ENCODE results near the gene TMEM74B.

TMEM74B gene

DNA sequence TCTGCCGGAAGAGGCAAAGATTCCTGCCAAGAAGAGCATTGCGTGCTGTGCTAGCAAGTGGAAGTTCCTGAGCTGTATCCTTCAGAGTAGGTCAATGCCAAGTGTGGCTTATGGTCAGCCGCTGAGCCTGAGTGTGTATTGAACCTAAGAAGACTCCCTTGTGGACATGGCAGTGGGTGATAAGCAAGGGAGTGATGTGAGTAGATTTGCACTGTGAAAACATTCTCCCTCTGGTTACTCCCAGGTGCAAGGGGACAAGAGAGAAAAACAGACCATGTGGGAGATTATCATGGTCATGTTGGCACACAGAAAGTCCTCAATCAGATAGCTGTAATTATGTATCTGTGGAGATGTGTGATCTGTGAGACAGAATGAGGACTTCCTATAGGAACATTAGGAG is 6.1 kb upstream of the TMEM74B start:
- no peak overlapping the region for H2AFZ ChIP-seq (ENCODE audit: low read length)
- H3K4me3 ChIP-seq (ENCODE audit: low read depth, low read length, poor library complexity, severe bottlenecking) = no peak overlapping the region
- no peaks in the 10 kb centered on the region for H3K36me3 ChIP-seq (ENCODE audit: insufficient read depth, low read length)
- H4K20me1 ChIP-seq (ENCODE audit: insufficient read depth, low read length) = no peaks in the 10 kb centered on the region
- no peaks in the 10 kb centered on the region for H3K27me3 ChIP-seq (ENCODE audit: insufficient read depth, low read length)
- no peaks in the 10 kb centered on the region for H3K9me3 ChIP-seq (ENCODE audit: low read length)
- H3K4me1 ChIP-seq (ENCODE audit: insufficient read depth, low read length, severe bottlenecking) = no peaks in the 10 kb centered on the region
- TF ChIP-seq, protein P1, sequence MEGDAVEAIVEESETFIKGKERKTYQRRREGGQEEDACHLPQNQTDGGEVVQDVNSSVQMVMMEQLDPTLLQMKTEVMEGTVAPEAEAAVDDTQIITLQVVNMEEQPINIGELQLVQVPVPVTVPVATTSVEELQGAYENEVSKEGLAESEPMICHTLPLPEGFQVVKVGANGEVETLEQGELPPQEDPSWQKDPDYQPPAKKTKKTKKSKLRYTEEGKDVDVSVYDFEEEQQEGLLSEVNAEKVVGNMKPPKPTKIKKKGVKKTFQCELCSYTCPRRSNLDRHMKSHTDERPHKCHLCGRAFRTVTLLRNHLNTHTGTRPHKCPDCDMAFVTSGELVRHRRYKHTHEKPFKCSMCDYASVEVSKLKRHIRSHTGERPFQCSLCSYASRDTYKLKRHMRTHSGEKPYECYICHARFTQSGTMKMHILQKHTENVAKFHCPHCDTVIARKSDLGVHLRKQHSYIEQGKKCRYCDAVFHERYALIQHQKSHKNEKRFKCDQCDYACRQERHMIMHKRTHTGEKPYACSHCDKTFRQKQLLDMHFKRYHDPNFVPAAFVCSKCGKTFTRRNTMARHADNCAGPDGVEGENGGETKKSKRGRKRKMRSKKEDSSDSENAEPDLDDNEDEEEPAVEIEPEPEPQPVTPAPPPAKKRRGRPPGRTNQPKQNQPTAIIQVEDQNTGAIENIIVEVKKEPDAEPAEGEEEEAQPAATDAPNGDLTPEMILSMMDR (IDR thresholded peaks at IDR 0.05; ENCODE audit: low read length) = no peak
- no peak overlapping the region for H3K27ac ChIP-seq (ENCODE audit: low read depth, low read length, poor library complexity, severe bottlenecking)
- no peak overlapping the region for H3K4me2 ChIP-seq (ENCODE audit: low read length)
- H3K79me2 ChIP-seq (ENCODE audit: insufficient read depth, low read length) = no peaks in the 10 kb centered on the region
- H3F3A ChIP-seq (ENCODE audit: insufficient read depth, low read length) = no peaks in the 10 kb centered on the region
- H3K9me2 ChIP-seq (ENCODE audit: low read depth, low read length) = no peaks in the 10 kb centered on the region
- H3K9ac ChIP-seq (ENCODE audit: low read length) = no peak overlapping the region

DNA sequence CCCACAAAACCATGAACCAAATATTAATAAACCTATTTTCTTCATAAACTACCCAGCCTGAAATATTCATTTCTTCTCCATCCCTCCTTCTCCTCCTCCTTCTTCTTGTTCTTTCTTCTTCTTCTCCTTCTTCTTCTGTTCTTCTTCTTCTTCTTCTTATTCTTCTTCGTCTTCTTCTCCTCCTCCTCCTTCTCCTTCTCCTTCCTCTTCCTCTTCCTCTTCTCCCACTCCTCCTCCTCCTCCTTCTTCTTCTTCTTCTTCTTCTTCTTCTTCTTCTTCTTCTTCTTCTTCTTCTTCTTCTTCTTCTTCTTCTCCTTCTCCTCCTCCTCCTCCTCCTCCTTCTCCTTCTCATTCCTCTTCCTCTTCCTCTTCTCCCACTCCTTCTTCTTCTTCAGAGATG is 5.0 kb upstream of the TMEM74B start:
- Histone ChIP-seq H4K20me1 (ENCODE audit: insufficient read depth, low read length) (no peaks in the 10 kb centered on the region), H3K4me3 (ENCODE audit: low read depth, low read length, poor library complexity, severe bottlenecking) (no peak overlapping the region), H3K36me3 (ENCODE audit: insufficient read depth, low read length) (no peaks in the 10 kb centered on the region), H3K9me2 (ENCODE audit: low read depth, low read length) (no peaks in the 10 kb centered on the region), H3K4me1 (ENCODE audit: insufficient read depth, low read length, severe bottlenecking) (no peaks in the 10 kb centered on the region), H3K9me3 (ENCODE audit: low read length) (no peaks in the 10 kb centered on the region), H2AFZ (ENCODE audit: low read length) (no peak overlapping the region), H3F3A (ENCODE audit: insufficient read depth, low read length) (no peaks in the 10 kb centered on the region), H3K4me2 (ENCODE audit: low read length) (no peak overlapping the region), H3K9ac (ENCODE audit: low read length) (no peak overlapping the region), H3K27me3 (ENCODE audit: insufficient read depth, low read length) (no peaks in the 10 kb centered on the region), H3K27ac (ENCODE audit: low read depth, low read length, poor library complexity, severe bottlenecking) (no peak overlapping the region), H3K79me2 (ENCODE audit: insufficient read depth, low read length) (no peaks in the 10 kb centered on the region)
- no peak for TF ChIP-seq EZH2 (IDR thresholded peaks at IDR 0.05; ENCODE audit: borderline replicate concordance, low read length)

DNA sequence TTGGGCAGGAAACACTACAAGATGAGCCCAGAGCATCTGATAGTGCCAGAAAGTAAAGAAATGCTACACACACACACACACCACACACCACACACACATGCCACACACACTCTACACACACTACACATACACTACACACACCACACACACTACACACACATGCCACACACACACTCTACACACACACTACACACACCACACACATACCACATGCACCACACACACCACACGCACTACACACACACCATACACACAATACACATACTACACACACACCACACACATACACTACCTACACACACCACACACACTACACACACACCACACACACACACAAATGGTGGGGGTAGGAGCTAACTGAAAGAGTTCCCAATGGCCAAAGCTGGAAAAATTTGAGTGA is 3.6 kb upstream of the TMEM74B start:
- TF ChIP-seq EZH2 (IDR thresholded peaks at IDR 0.05; ENCODE audit: borderline replicate concordance, low read length) = no peak
- TF ChIP-seq, protein P1 (IDR thresholded peaks at IDR 0.05; ENCODE audit: low read length) = no peak
- Histone ChIP-seq H3K9me2 (ENCODE audit: low read depth, low read length) (no peaks in the 10 kb centered on the region), H3K4me3 (ENCODE audit: low read depth, low read length, poor library complexity, severe bottlenecking) (no peak overlapping the region), H3K27ac (ENCODE audit: low read depth, low read length, poor library complexity, severe bottlenecking) (no peak overlapping the region), H3K27me3 (ENCODE audit: insufficient read depth, low read length) (no peaks in the 10 kb centered on the region), H3K36me3 (ENCODE audit: insufficient read depth, low read length) (no peaks in the 10 kb centered on the region), H3K4me2 (ENCODE audit: low read length) (no peak overlapping the region), H3K4me1 (ENCODE audit: insufficient read depth, low read length, severe bottlenecking) (no peaks in the 10 kb centered on the region), H3K9ac (ENCODE audit: low read length) (no peak overlapping the region), H3K79me2 (ENCODE audit: insufficient read depth, low read length) (no peaks in the 10 kb centered on the region), H3F3A (ENCODE audit: insufficient read depth, low read length) (no peaks in the 10 kb centered on the region), H4K20me1 (ENCODE audit: insufficient read depth, low read length) (no peaks in the 10 kb centered on the region), H3K9me3 (ENCODE audit: low read length) (no peaks in the 10 kb centered on the region), H2AFZ (ENCODE audit: low read length) (no peak overlapping the region)

DNA sequence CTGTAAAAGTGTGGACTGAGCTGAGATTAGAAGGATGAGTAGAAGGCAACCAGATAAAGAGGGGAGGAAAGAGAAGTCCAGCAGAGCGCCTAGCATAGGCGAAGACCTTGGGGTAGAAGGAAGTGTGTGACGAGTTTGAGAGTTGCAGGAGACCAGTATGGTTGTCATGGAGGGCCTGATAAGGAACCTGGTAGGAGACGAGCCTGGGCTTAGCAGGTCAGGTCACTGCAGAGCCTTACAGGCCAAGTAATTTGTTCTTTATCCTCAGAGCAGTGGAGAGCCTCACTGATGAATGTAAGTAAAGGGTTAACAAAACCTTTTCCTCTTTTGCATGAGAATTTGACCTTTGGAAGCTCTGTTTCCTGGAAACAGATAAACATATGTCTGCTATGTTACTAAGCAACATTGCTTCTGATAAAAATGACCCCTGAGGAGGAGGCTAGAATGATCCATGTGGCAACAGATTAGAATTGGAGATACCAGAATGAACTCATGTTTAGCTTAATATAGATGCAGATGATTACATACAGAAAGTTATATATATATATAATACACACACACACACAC is 2.9 kb upstream of the TMEM74B start:
- Histone ChIP-seq H3K79me2 (ENCODE audit: insufficient read depth, low read length) (no peaks in the 10 kb centered on the region), H2AFZ (ENCODE audit: low read length) (no peak overlapping the region), H3K36me3 (ENCODE audit: insufficient read depth, low read length) (no peaks in the 10 kb centered on the region), H3K9me3 (ENCODE audit: low read length) (no peaks in the 10 kb centered on the region), H3K27ac (ENCODE audit: low read depth, low read length, poor library complexity, severe bottlenecking) (no peak overlapping the region), H3K9ac (ENCODE audit: low read length) (no peak overlapping the region), H3K4me2 (ENCODE audit: low read length) (no peak overlapping the region), H3F3A (ENCODE audit: insufficient read depth, low read length) (no peaks in the 10 kb centered on the region), H4K20me1 (ENCODE audit: insufficient read depth, low read length) (no peaks in the 10 kb centered on the region), H3K27me3 (ENCODE audit: insufficient read depth, low read length) (no peaks in the 10 kb centered on the region), H3K9me2 (ENCODE audit: low read depth, low read length) (no peaks in the 10 kb centered on the region), H3K4me3 (ENCODE audit: low read depth, low read length, poor library complexity, severe bottlenecking) (no peak overlapping the region), H3K4me1 (ENCODE audit: insufficient read depth, low read length, severe bottlenecking) (no peaks in the 10 kb centered on the region)
- TF ChIP-seq EZH2 (IDR thresholded peaks at IDR 0.05; ENCODE audit: borderline replicate concordance, low read length) = no peak
- TF ChIP-seq, protein P1 (IDR thresholded peaks at IDR 0.05; ENCODE audit: low read length) = no peak
